ENCODE data around the gene ADAMTSL2.

Gene ADAMTSL2

GRCh38 chr9:133619791-133620190 lies 85.3 kb downstream of the ADAMTSL2 start:
- no peak for FAIRE-seq
- peak; percentile 29 for DNase-seq (ENCODE audit: low spot score)

- FAIRE-seq, result no peak
These were observed 87.3 kb downstream of the ADAMTSL2 start for GRCh38 chr9:133621725-133622267.

GRCh38 chr9:133622555-133622954 lies 88.1 kb downstream of the ADAMTSL2 start:
- no peak for FAIRE-seq

More at GRCh38 chr9:133621725-133622267, 87.3 kb downstream of the ADAMTSL2 start:
- no peak for DNase-seq (ENCODE audit: low spot score)

More at GRCh38 chr9:133622555-133622954, 88.1 kb downstream of the ADAMTSL2 start:
- DNase-seq (ENCODE audit: low spot score), result no peak

All from urothelium cell line (cell line).